Measurements from ENCODE around the gene KRTAP3-1.
"Not testable (repeated sequence)": the region's sequence is repeated elsewhere in the genome, so short reads cannot be mapped to it uniquely, and the experiment has no call there.

Gene KRTAP3-1

GRCh38 chr17:41008811-41009210 is at the start of gene KRTAP3-1:
Gene KRTAP3-1 (minus strand): TSS chr17:41009128. CDS start chr17:41009074, 54 bp downstream.
- ATAC-seq (replicated peaks), result no peak
- Mint-ChIP-seq H3K4me3 (no peak within 1 kb of the TSS), H3K36me3 (no peaks in the 10 kb centered on the region), H3K9me3 (no peaks in the 10 kb centered on the region), H3K27me3 (peaks cover 0 to 11% of the 10 kb centered on the region in 2 donors), H3K4me1 (peaks cover 0 to 1% of the 10 kb centered on the region in 2 donors), H3K27ac (no peak within 1 kb of the TSS)
- no peak for DNase-seq

GRCh38 chr17:41057547-41057946 is 48.6 kb upstream of the KRTAP3-1 start:
- Mint-ChIP-seq H3K4me1 (peaks cover 2 to 5% of the 10 kb centered on the region in 2 donors), H3K27me3 (peaks cover 25 to 27% of the 10 kb centered on the region in 2 donors), H3K4me3 (no peak overlapping the region), H3K9me3 (peaks cover 7% of the 10 kb centered on the region in 2 donors), H3K27ac (no peak overlapping the region), H3K36me3 (no peaks in the 10 kb centered on the region)
- ATAC-seq (replicated peaks) (no peak), DNase-seq (no peak)

GRCh38 chr17:41055130-41055529 is 46.2 kb upstream of the KRTAP3-1 start, which contains the start of gene KRTAP2-2:
Gene KRTAP2-2 (minus strand): TSS chr17:41055230. CDS start chr17:41055211, 19 bp downstream.
- H3K4me3 Mint-ChIP-seq; H3K4me1 Mint-ChIP-seq; H3K36me3 Mint-ChIP-seq; H3K9me3 Mint-ChIP-seq; DNase-seq; ATAC-seq (replicated peaks); H3K27ac Mint-ChIP-seq: not testable (repeated sequence)
- H3K27me3 Mint-ChIP-seq, result peaks cover 17 to 25% of the 10 kb centered on the region in 2 donors

- not testable (repeated sequence) for ATAC-seq (replicated peaks)
These were observed 45.6 kb upstream of the KRTAP3-1 start for GRCh38 chr17:41054556-41054955.

GRCh38 chr17:41054025-41054424 is 45.1 kb upstream of the KRTAP3-1 start:
- H3K27ac Mint-ChIP-seq, result no peak overlapping the region
- H3K27me3 Mint-ChIP-seq, result peaks cover 11 to 18% of the 10 kb centered on the region in 2 donors
- no peak overlapping the region for H3K4me3 Mint-ChIP-seq
- ATAC-seq (replicated peaks), result no peak
- H3K9me3 Mint-ChIP-seq, result peaks cover 7% of the 10 kb centered on the region in 2 donors
- peaks cover 0 to 1% of the 10 kb centered on the region in 2 donors for H3K4me1 Mint-ChIP-seq
- DNase-seq, result no peak
- H3K36me3 Mint-ChIP-seq, result no peaks in the 10 kb centered on the region

More at GRCh38 chr17:41054556-41054955, 45.6 kb upstream of the KRTAP3-1 start:
- H3K27ac Mint-ChIP-seq, H3K4me1 Mint-ChIP-seq, DNase-seq, H3K4me3 Mint-ChIP-seq, H3K9me3 Mint-ChIP-seq, H3K36me3 Mint-ChIP-seq: not testable (repeated sequence)
- peaks cover 16 to 23% of the 10 kb centered on the region in 2 donors for H3K27me3 Mint-ChIP-seq

- H3K4me3 Mint-ChIP-seq, result no peak overlapping the region
- H3K4me1 Mint-ChIP-seq, result peaks cover 0 to 3% of the 10 kb centered on the region in 2 donors
- peaks cover 8 to 14% of the 10 kb centered on the region in 2 donors for H3K27me3 Mint-ChIP-seq
- no peak for ATAC-seq (replicated peaks)
- DNase-seq, result no peak
- H3K27ac Mint-ChIP-seq, result no peak overlapping the region
- no peaks in the 10 kb centered on the region for H3K36me3 Mint-ChIP-seq
- H3K9me3 Mint-ChIP-seq, result peaks cover 5% of the 10 kb centered on the region in 2 donors
These were observed 43.6 kb upstream of the KRTAP3-1 start for GRCh38 chr17:41052566-41052965.

GRCh38 chr17:41049110-41049509 is 40.2 kb upstream of the KRTAP3-1 start:
- peaks cover 20 to 21% of the 10 kb centered on the region in 2 donors for H3K27me3 Mint-ChIP-seq
- no peak overlapping the region for H3K27ac Mint-ChIP-seq
- ATAC-seq (replicated peaks) (no peak), DNase-seq (no peak)
- no peak overlapping the region for H3K4me3 Mint-ChIP-seq
- H3K4me1 Mint-ChIP-seq, result peaks cover 0 to 3% of the 10 kb centered on the region in 2 donors
- H3K9me3 Mint-ChIP-seq, result peaks cover 4% of the 10 kb centered on the region in 2 donors
- no peaks in the 10 kb centered on the region for H3K36me3 Mint-ChIP-seq

GRCh38 chr17:41048441-41048840 is 39.5 kb upstream of the KRTAP3-1 start:
- peaks cover 5% of the 10 kb centered on the region in 2 donors for H3K9me3 Mint-ChIP-seq

GRCh38 chr17:41046735-41047465 is 38.0 kb upstream of the KRTAP3-1 start, which contains the start of gene KRTAP2-1:
Gene KRTAP2-1 (minus strand): TSS chr17:41047316. CDS start chr17:41047267, 49 bp downstream.
- not testable (repeated sequence) for ATAC-seq (replicated peaks); H3K36me3 Mint-ChIP-seq; DNase-seq; H3K27ac Mint-ChIP-seq; H3K4me3 Mint-ChIP-seq; H3K4me1 Mint-ChIP-seq
- Mint-ChIP-seq H3K27me3 (peaks cover 20 to 28% of the 10 kb centered on the region in 2 donors), H3K9me3 (peaks cover 4 to 12% of the 10 kb centered on the region in 2 donors)

More at GRCh38 chr17:41048441-41048840, 39.5 kb upstream of the KRTAP3-1 start:
- Mint-ChIP-seq H3K27me3 (peaks cover 18 to 25% of the 10 kb centered on the region in 2 donors), H3K36me3 (no peaks in the 10 kb centered on the region), H3K27ac (no peak overlapping the region), H3K4me1 (peaks cover 0 to 3% of the 10 kb centered on the region in 2 donors), H3K4me3 (no peak overlapping the region)
- DNase-seq, result no peak
- ATAC-seq (replicated peaks), result no peak

GRCh38 chr17:41042953-41043352 is 34.0 kb upstream of the KRTAP3-1 start:
- Mint-ChIP-seq H3K27ac (no peak overlapping the region), H3K9me3 (peaks cover 4 to 12% of the 10 kb centered on the region in 2 donors), H3K27me3 (peaks cover 22 to 25% of the 10 kb centered on the region in 2 donors), H3K4me1 (no peaks in the 10 kb centered on the region), H3K4me3 (no peak overlapping the region), H3K36me3 (no peaks in the 10 kb centered on the region)
- ATAC-seq (replicated peaks), result no peak
- DNase-seq, result no peak

GRCh38 chr17:41040783-41041571 is 32.0 kb upstream of the KRTAP3-1 start, which contains the start of gene KRTAP1-1:
Gene KRTAP1-1 (minus strand): TSS chr17:41041450. CDS start chr17:41041397, 53 bp downstream.
- ATAC-seq (replicated peaks); DNase-seq; H3K4me3 Mint-ChIP-seq; H3K36me3 Mint-ChIP-seq; H3K27ac Mint-ChIP-seq; H3K4me1 Mint-ChIP-seq: not testable (repeated sequence)
- Mint-ChIP-seq H3K27me3 (peaks cover 15 to 26% of the 10 kb centered on the region in 2 donors), H3K9me3 (peaks cover 4 to 12% of the 10 kb centered on the region in 2 donors)

GRCh38 chr17:41037853-41038350 is 29.0 kb upstream of the KRTAP3-1 start:
- H3K4me1 Mint-ChIP-seq, result no peaks in the 10 kb centered on the region
- H3K27me3 Mint-ChIP-seq, result peaks cover 0 to 19% of the 10 kb centered on the region in 2 donors
- no peak for ATAC-seq (replicated peaks)
- peaks cover 0 to 7% of the 10 kb centered on the region in 2 donors for H3K9me3 Mint-ChIP-seq
- no peaks in the 10 kb centered on the region for H3K36me3 Mint-ChIP-seq
- H3K27ac Mint-ChIP-seq, result no peak overlapping the region
- DNase-seq, result no peak
- no peak overlapping the region for H3K4me3 Mint-ChIP-seq

- not testable (repeated sequence) for H3K4me1 Mint-ChIP-seq; H3K36me3 Mint-ChIP-seq; ATAC-seq (replicated peaks); H3K27ac Mint-ChIP-seq; DNase-seq; H3K4me3 Mint-ChIP-seq; H3K9me3 Mint-ChIP-seq
- H3K27me3 Mint-ChIP-seq, result peaks cover 6 to 12% of the 10 kb centered on the region in 2 donors
These were observed 25.5 kb upstream of the KRTAP3-1 start, which contains the start of gene KRTAP1-3 for GRCh38 chr17:41034346-41034935. Gene KRTAP1-3 (minus strand): TSS chr17:41034874. CDS start chr17:41034821, 53 bp downstream.

Measured in stimulated activated naive B cell treated with anti-CD40 and anti-IgM and Interleukin-4, amounts not matched to agents 10 μg/mL and 1 μg/mL and 100 μg/mL, for 72 hours (primary cell).